ELR (cell line): ENCODE measurements around the gene DRC1.

Experiments used
- DNase-seq: peaks from one replicate; pipeline ENCODE4 v3.0.0-alpha.2; 2015; ENCODE audit warnings: low read depth

Gene DRC1

GRCh38 chr2:26399771-26400376, 1.8 kb upstream of the DRC1 start:
- DNase-seq: no peak

GRCh38 chr2:26400723-26401122, 997 bp upstream of the DRC1 start:
- no peak for DNase-seq

- no peak for DNase-seq
These were observed 5.8 kb downstream of the DRC1 start for GRCh38 chr2:26407526-26407925.

GRCh38 chr2:26409785-26410184, 8.1 kb downstream of the DRC1 start:
- no peak for DNase-seq

GRCh38 chr2:26410764-26411243, 9.1 kb downstream of the DRC1 start:
- no peak for DNase-seq

- no peak for DNase-seq
These were observed 9.7 kb downstream of the DRC1 start for GRCh38 chr2:26411419-26411818.

- DNase-seq: no peak
These were observed 10.5 kb downstream of the DRC1 start for GRCh38 chr2:26412091-26412673.

- DNase-seq: no peak
These were observed 12.6 kb downstream of the DRC1 start for GRCh38 chr2:26414311-26414710.

GRCh38 chr2:26421961-26422360, 20.2 kb downstream of the DRC1 start:
- no peak for DNase-seq

- no peak for DNase-seq
These were observed 21.4 kb downstream of the DRC1 start for GRCh38 chr2:26422947-26423629.

- no peak for DNase-seq
These were observed 22.0 kb downstream of the DRC1 start for GRCh38 chr2:26423750-26424149.

- DNase-seq: no peak
These were observed 22.5 kb downstream of the DRC1 start for GRCh38 chr2:26424221-26424620.

GRCh38 chr2:26428846-26429245, 27.1 kb downstream of the DRC1 start:
- no peak for DNase-seq

GRCh38 chr2:26429779-26430578, 28.3 kb downstream of the DRC1 start:
- no peak for DNase-seq

GRCh38 chr2:26430826-26431225, 29.1 kb downstream of the DRC1 start:
- DNase-seq: peak; percentile 35

- no peak for DNase-seq
These were observed 30.6 kb downstream of the DRC1 start for GRCh38 chr2:26432363-26432762.

GRCh38 chr2:26432859-26433258, 31.1 kb downstream of the DRC1 start:
- DNase-seq: no peak

- DNase-seq: no peak
These were observed 33.4 kb downstream of the DRC1 start for GRCh38 chr2:26435106-26435505.

GRCh38 chr2:26438526-26438925, 36.8 kb downstream of the DRC1 start:
- peak; percentile 89 for DNase-seq

- no peak for DNase-seq
These were observed 37.2 kb downstream of the DRC1 start for GRCh38 chr2:26438926-26439325.

- DNase-seq: no peak
These were observed 40.6 kb downstream of the DRC1 start for GRCh38 chr2:26442301-26442700.

GRCh38 chr2:26442707-26443106, 41.0 kb downstream of the DRC1 start:
- no peak for DNase-seq

GRCh38 chr2:26444236-26444635, 42.5 kb downstream of the DRC1 start:
- no peak for DNase-seq
